ENCODE measurements around the gene TMEM220. TPM values are rescaled to one million over a fixed set of nuclear protein-coding genes. Genes with fewer than 3 reads are reported as not detected.

The TMEM220 gene
- total and polyA plus RNA-seq, 7 experiments from 2014 or later: 0.65 to 8.4 (median 5.4) TPM

DNA sequence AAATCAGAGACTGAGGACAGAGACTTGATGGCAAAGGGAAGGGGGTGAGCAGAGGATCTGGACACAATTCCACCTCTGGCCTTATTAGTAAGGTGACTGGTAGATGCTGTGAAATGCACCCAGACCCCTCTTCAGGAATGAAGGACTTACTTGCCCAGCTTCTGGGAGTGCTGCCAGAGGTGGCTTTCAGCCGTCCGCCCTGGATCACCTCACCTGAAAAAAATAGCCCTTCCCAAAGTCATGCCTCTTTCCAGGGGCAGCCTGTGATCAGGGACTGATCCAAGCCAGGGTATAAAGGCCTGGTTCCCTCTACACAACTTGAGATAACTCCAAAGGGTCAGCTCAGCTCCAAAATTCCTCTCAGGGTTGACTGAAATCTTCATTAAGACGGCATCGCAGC is 20.4 kb upstream of the TMEM220 start:
- peaks cover 0 to 2% (median 0%) of the 10 kb centered on the region in 5 donors for H3K27me3 Mint-ChIP-seq
- Histone ChIP-seq H3K36me3 (ENCODE audit: control insufficient read depth in 2 of 3, insufficient read depth in 3 of 3, low read length in 3 of 3) (no peaks in the 10 kb centered on the region), H3K9me3 (ENCODE audit: control insufficient read depth in 2 of 3, low read length in 3 of 3) (no peaks in the 10 kb centered on the region), H3K27ac (ENCODE audit: low read depth, low read length) (no peak overlapping the region), H3K4me3 (ENCODE audit: low read length) (no peak overlapping the region), H3K27me3 (ENCODE audit: control insufficient read depth in 2 of 2, insufficient read depth in 2 of 2, low read length in 2 of 2) (no peaks in the 10 kb centered on the region), H3K4me1 (ENCODE audit: control insufficient read depth in 2 of 2, insufficient read depth in 2 of 2, low read length in 2 of 2) (peaks cover 0 to 3% of the 10 kb centered on the region in 2 donors)
- intact Hi-C loops (cut with micrococcal nuclease): loop anchor here in 1 of 2 donors (5.0 kb wide), 1 partner anchor 97 kb away; no protein-coding TSS in a partner anchor
- ATAC-seq (no peak), DNase-seq (no peak)
- no peaks in the 10 kb centered on the region for H3K36me3 Mint-ChIP-seq
- H3K9me3 Mint-ChIP-seq: no peaks in the 10 kb centered on the region
- H3K4me3 Mint-ChIP-seq: no peak overlapping the region
- no peak overlapping the region for H3K27ac Mint-ChIP-seq
- ChIA-PET CTCF (no interaction called here), POLR2A (no interaction called here)
- H3K4me1 Mint-ChIP-seq: peaks cover 0 to 9% (median 0%) of the 10 kb centered on the region in 7 donors

DNA sequence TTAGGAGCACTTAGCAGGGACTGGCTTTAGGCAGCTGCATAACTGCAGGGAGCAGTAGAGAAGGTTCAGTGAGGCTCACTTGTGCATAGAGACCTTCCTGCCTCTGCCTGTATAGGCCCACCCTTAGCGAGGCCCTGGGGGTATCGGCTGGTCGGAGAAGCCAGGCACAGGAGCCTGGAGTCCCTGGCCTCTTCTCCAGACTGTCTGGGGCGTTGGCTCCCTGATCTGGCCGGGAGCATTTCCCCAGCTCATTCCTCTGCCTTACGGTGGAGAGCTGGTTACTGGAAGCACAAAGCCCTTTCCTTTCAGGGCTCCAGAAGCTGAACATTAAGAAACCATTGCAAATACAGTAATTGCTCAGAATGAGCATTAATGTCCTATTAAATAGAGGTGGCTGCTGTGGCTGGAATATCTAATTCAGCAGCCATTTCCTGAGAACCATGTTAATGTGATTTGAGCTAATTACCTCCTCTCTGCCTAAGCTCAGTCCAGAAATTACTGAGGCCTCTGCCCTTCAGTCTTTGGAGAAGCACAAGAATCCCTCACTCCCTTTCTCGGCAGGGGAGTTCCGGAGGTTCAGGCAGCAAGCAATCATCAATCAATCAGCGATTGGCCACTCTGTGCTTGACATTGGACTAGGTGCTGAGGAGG is 18.8 kb upstream of the TMEM220 start:
- ATAC-seq (no peak), DNase-seq (no peak)
- H3K4me1 ChIP-seq (ENCODE audit: control insufficient read depth in 2 of 2, insufficient read depth in 2 of 2, low read length in 2 of 2): peaks cover 0 to 17% of the 10 kb centered on the region in 2 donors
- CTCF ChIA-PET: interaction anchor here (1.0 to 1.5 kb wide), 2 partner anchors 12 to 25 kb away, joined by 3 read pairs; no protein-coding TSS in a partner anchor
- Mint-ChIP-seq H3K27ac (peak overlapping the region in 1 of 9 donors; percentile 11), H3K9me3 (no peaks in the 10 kb centered on the region), H3K4me3 (no peak overlapping the region), H3K27me3 (peaks cover 0 to 8% (median 0%) of the 10 kb centered on the region in 5 donors), H3K36me3 (no peaks in the 10 kb centered on the region), H3K4me1 (peaks cover 7 to 21% (median 14%) of the 10 kb centered on the region in 7 donors)
- intact Hi-C loops (cut with micrococcal nuclease): no loop called here
- H3K4me3 ChIP-seq (ENCODE audit: low read length): no peak overlapping the region
- H3K27me3 ChIP-seq (ENCODE audit: control insufficient read depth in 2 of 2, insufficient read depth in 2 of 2, low read length in 2 of 2): no peaks in the 10 kb centered on the region
- H3K36me3 ChIP-seq (ENCODE audit: control insufficient read depth in 2 of 3, insufficient read depth in 3 of 3, low read length in 3 of 3): no peaks in the 10 kb centered on the region
- POLR2A ChIA-PET: no interaction called here
- H3K9me3 ChIP-seq (ENCODE audit: control insufficient read depth in 2 of 3, low read length in 3 of 3): no peaks in the 10 kb centered on the region
- no peak overlapping the region for H3K27ac ChIP-seq (ENCODE audit: low read depth, low read length)

- DNase-seq (no peak), ATAC-seq (no peak)
- Histone ChIP-seq H3K27ac (ENCODE audit: low read depth, low read length) (no peak overlapping the region), H3K4me3 (ENCODE audit: low read length) (no peak overlapping the region), H3K36me3 (ENCODE audit: control insufficient read depth in 2 of 3, insufficient read depth in 3 of 3, low read length in 3 of 3) (no peaks in the 10 kb centered on the region), H3K9me3 (ENCODE audit: control insufficient read depth in 2 of 3, low read length in 3 of 3) (no peaks in the 10 kb centered on the region), H3K27me3 (ENCODE audit: control insufficient read depth in 2 of 2, insufficient read depth in 2 of 2, low read length in 2 of 2) (no peaks in the 10 kb centered on the region), H3K4me1 (ENCODE audit: control insufficient read depth in 2 of 2, insufficient read depth in 2 of 2, low read length in 2 of 2) (peaks cover 0 to 17% of the 10 kb centered on the region in 2 donors)
- ChIA-PET POLR2A (no interaction called here), CTCF (interaction anchor here (1.1 kb wide), 1 partner anchor 45 kb away, joined by 7 read pairs; no protein-coding TSS in a partner anchor)
- peaks cover 0 to 1% (median 0%) of the 10 kb centered on the region in 11 donors for H3K9me3 Mint-ChIP-seq
- peaks cover 7 to 25% (median 20%) of the 10 kb centered on the region in 7 donors for H3K4me1 Mint-ChIP-seq
- H3K27ac Mint-ChIP-seq: peak overlapping the region in 1 of 9 donors; percentile 20
- intact Hi-C loops (cut with micrococcal nuclease): loop anchor here in 1 of 2 donors (2.0 kb wide), 1 partner anchor 100 kb away; no protein-coding TSS in a partner anchor
- peaks cover 0 to 16% (median 0%) of the 10 kb centered on the region in 5 donors for H3K27me3 Mint-ChIP-seq
- no peaks in the 10 kb centered on the region for H3K36me3 Mint-ChIP-seq
- H3K4me3 Mint-ChIP-seq: peak overlapping the region in 2 of 10 donors; percentile 73 to 76
These were observed 15.4 kb upstream of the TMEM220 start for GRCh38 chr17:10745231-10745630.

- Mint-ChIP-seq H3K4me3 (peak overlapping the region in 8 of 10 donors; percentile 58 to 78 (median 71)), H3K4me1 (peaks cover 7 to 26% (median 22%) of the 10 kb centered on the region in 7 donors), H3K36me3 (no peaks in the 10 kb centered on the region), H3K27ac (peak overlapping the region in 8 of 9 donors; percentile 37 to 91 (median 84)), H3K9me3 (peaks cover 0 to 1% (median 0%) of the 10 kb centered on the region in 11 donors), H3K27me3 (peaks cover 0 to 18% (median 0%) of the 10 kb centered on the region in 5 donors)
- H3K4me3 ChIP-seq (ENCODE audit: low read length): no peak overlapping the region
- peaks cover 0 to 17% of the 10 kb centered on the region in 2 donors for H3K4me1 ChIP-seq (ENCODE audit: control insufficient read depth in 2 of 2, insufficient read depth in 2 of 2, low read length in 2 of 2)
- peak in 7 of 9 donors; percentile 59 to 76 (median 72) for DNase-seq
- no peaks in the 10 kb centered on the region for H3K27me3 ChIP-seq (ENCODE audit: control insufficient read depth in 2 of 2, insufficient read depth in 2 of 2, low read length in 2 of 2)
- H3K27ac ChIP-seq (ENCODE audit: low read depth, low read length): peak overlapping the region; percentile 3
- ChIA-PET CTCF (interaction anchor here (1.1 kb wide), 1 partner anchor 44 kb away, joined by 7 read pairs; no protein-coding TSS in a partner anchor), POLR2A (interaction anchor here (1.0 kb wide), 1 partner anchor 100 kb away, joined by 3 read pairs; no protein-coding TSS in a partner anchor)
- H3K9me3 ChIP-seq (ENCODE audit: control insufficient read depth in 2 of 3, low read length in 3 of 3): no peaks in the 10 kb centered on the region
- intact Hi-C loops (cut with micrococcal nuclease): loop anchor here in 1 of 2 donors (2.0 kb wide), 1 partner anchor 100 kb away; no protein-coding TSS in a partner anchor
- H3K36me3 ChIP-seq (ENCODE audit: control insufficient read depth in 2 of 3, insufficient read depth in 3 of 3, low read length in 3 of 3): no peaks in the 10 kb centered on the region
- ATAC-seq: peak; percentile 90
These were observed 14.7 kb upstream of the TMEM220 start for GRCh38 chr17:10744501-10745000.

GRCh38 chr17:10743316-10744009 is 13.6 kb upstream of the TMEM220 start:
- ChIA-PET POLR2A (interaction anchor here (1.0 kb wide), 1 partner anchor 101 kb away, joined by 3 read pairs; no protein-coding TSS in a partner anchor), CTCF (no interaction called here)
- Histone ChIP-seq H3K4me3 (ENCODE audit: low read length) (no peak overlapping the region), H3K27me3 (ENCODE audit: control insufficient read depth in 2 of 2, insufficient read depth in 2 of 2, low read length in 2 of 2) (no peaks in the 10 kb centered on the region), H3K27ac (ENCODE audit: low read depth, low read length) (no peak overlapping the region), H3K36me3 (ENCODE audit: control insufficient read depth in 2 of 3, insufficient read depth in 3 of 3, low read length in 3 of 3) (no peaks in the 10 kb centered on the region), H3K9me3 (ENCODE audit: control insufficient read depth in 2 of 3, low read length in 3 of 3) (no peaks in the 10 kb centered on the region), H3K4me1 (ENCODE audit: control insufficient read depth in 2 of 2, insufficient read depth in 2 of 2, low read length in 2 of 2) (peaks cover 0 to 17% of the 10 kb centered on the region in 2 donors)
- peak overlapping the region in 5 of 9 donors; percentile 16 to 85 (median 47) for H3K27ac Mint-ChIP-seq
- no peak for ATAC-seq
- peaks cover 7 to 30% (median 25%) of the 10 kb centered on the region in 7 donors for H3K4me1 Mint-ChIP-seq
- DNase-seq: no peak
- H3K36me3 Mint-ChIP-seq: no peaks in the 10 kb centered on the region
- H3K27me3 Mint-ChIP-seq: peaks cover 0 to 21% (median 0%) of the 10 kb centered on the region in 5 donors
- peaks cover 0 to 1% (median 0%) of the 10 kb centered on the region in 11 donors for H3K9me3 Mint-ChIP-seq
- no peak overlapping the region for H3K4me3 Mint-ChIP-seq
- intact Hi-C loops (cut with micrococcal nuclease): loop anchor here in 1 of 2 donors (2.0 kb wide), 1 partner anchor 101 kb away; no protein-coding TSS in a partner anchor

GRCh38 chr17:10742431-10742830 is 12.6 kb upstream of the TMEM220 start:
- Mint-ChIP-seq H3K36me3 (no peaks in the 10 kb centered on the region), H3K9me3 (peaks cover 0 to 1% (median 0%) of the 10 kb centered on the region in 11 donors), H3K4me3 (no peak overlapping the region), H3K27me3 (peaks cover 0 to 19% (median 0%) of the 10 kb centered on the region in 5 donors), H3K4me1 (peaks cover 7 to 40% (median 32%) of the 10 kb centered on the region in 7 donors), H3K27ac (peak overlapping the region in 4 of 9 donors; percentile 5 to 79 (median 14))
- Histone ChIP-seq H3K36me3 (ENCODE audit: control insufficient read depth in 2 of 3, insufficient read depth in 3 of 3, low read length in 3 of 3) (no peaks in the 10 kb centered on the region), H3K9me3 (ENCODE audit: control insufficient read depth in 2 of 3, low read length in 3 of 3) (no peaks in the 10 kb centered on the region), H3K27me3 (ENCODE audit: control insufficient read depth in 2 of 2, insufficient read depth in 2 of 2, low read length in 2 of 2) (no peaks in the 10 kb centered on the region), H3K27ac (ENCODE audit: low read depth, low read length) (no peak overlapping the region), H3K4me3 (ENCODE audit: low read length) (no peak overlapping the region), H3K4me1 (ENCODE audit: control insufficient read depth in 2 of 2, insufficient read depth in 2 of 2, low read length in 2 of 2) (peaks cover 0 to 18% of the 10 kb centered on the region in 2 donors)
- ATAC-seq (no peak), DNase-seq (no peak)
- CTCF ChIA-PET: no interaction called here
- intact Hi-C loops (cut with micrococcal nuclease): no loop called here
- POLR2A ChIA-PET: no interaction called here
